ENCODE measurements around the gene JADE1. TPM values are rescaled to one million over a fixed set of nuclear protein-coding genes. Genes with fewer than 3 reads are reported as not detected.

JADE1 gene
- total and polyA plus RNA-seq, 9 of the 15 experiments (the other 6 are each of a cell fraction or from before 2014, with no cell fraction given), result 8.3 to 37.9 (median 24.4) TPM

GRCh38 chr4:128916832-128917231 is 107.3 kb downstream of the JADE1 start:
- POLR2A ChIA-PET, result no interaction called here
- Histone ChIP-seq H3K4me2 (ENCODE audit: insufficient read depth, low read length) (no peak overlapping the region), H3K27ac (ENCODE audit: extremely low read depth, low read depth, low read length) (no peak overlapping the region), H3K36me3 (ENCODE audit: control insufficient read depth, insufficient read depth, low read length) (no peaks in the 10 kb centered on the region), H3K9me3 (replicated peaks; ENCODE audit: control insufficient read depth, insufficient read depth, low read depth, low read length) (no peaks in the 10 kb centered on the region), H3K9ac (ENCODE audit: insufficient read depth in 1 of 2, low read depth in 2 of 2, low read length in 2 of 2) (no peak overlapping the region), H2AFZ (ENCODE audit: low read depth, low read length) (no peak overlapping the region), H3K4me1 (replicated peaks in 1 of 2; ENCODE audit: control insufficient read depth in 2 of 2, insufficient read depth in 2 of 2, low read length in 2 of 2) (no peaks in the 10 kb centered on the region), H3K79me2 (ENCODE audit: control insufficient read depth, insufficient read depth, low read length) (no peaks in the 10 kb centered on the region), H3K9me1 (ENCODE audit: control insufficient read depth, insufficient read depth, low read length) (no peaks in the 10 kb centered on the region), H3K27me3 (ENCODE audit: control insufficient read depth in 2 of 2, insufficient read depth in 2 of 2, low read length in 2 of 2) (no peaks in the 10 kb centered on the region), H4K20me1 (replicated peaks; ENCODE audit: control insufficient read depth, insufficient read depth, low read length) (no peaks in the 10 kb centered on the region), H3K4me3 (no peak overlapping the region)
- intact Hi-C loops (cut with micrococcal nuclease), result no loop called here
- in situ Hi-C loops (cut with MboI), result no loop called here
- 65% methylated on average over 6 of the region's 6 CpGs for WGBS (ENCODE audit: insufficient coverage, low coverage, missing lambda C conversion rate)
- TF ChIP-seq SPI1 (IDR thresholded peaks at IDR 0.05; ENCODE audit: borderline replicate concordance, low read depth, low read length) (peak; percentile 84; the same call in 1 of the 2 replicates), YBX1 (IDR thresholded peaks at IDR 0.05) (no peak), ZNF146 (CRISPR knock-in tag; IDR thresholded peaks at IDR 0.05; ENCODE audit: unreplicated experiment) (no peak), ZC3H8 (IDR thresholded peaks at IDR 0.05) (no peak), PURB (CRISPR knock-in tag; IDR thresholded peaks at IDR 0.05; ENCODE audit: low read depth) (no peak), ETS2 (tag; IDR thresholded peaks at IDR 0.05; ENCODE audit: borderline replicate concordance, poor library complexity, severe bottlenecking) (no peak)
- ATAC-seq (no peak), DNase-seq (ENCODE audit: extremely low read depth in 1 of 4, low spot score in 3 of 4) (no peak), FAIRE-seq (no peak)
- CTCF ChIA-PET (ENCODE audit: low intra/inter-chr PET ratio), result no interaction called here
- no TSS peak for BruUV-seq (replicated peaks)

GRCh38 chr4:128917781-128918180 is 108.3 kb downstream of the JADE1 start:
- in situ Hi-C loops (cut with MboI), result no loop called here
- WGBS (ENCODE audit: insufficient coverage, low coverage, missing lambda C conversion rate), result 24% methylated on average over 2 of the region's 2 CpGs
- Histone ChIP-seq H3K4me3 (no peak overlapping the region), H3K36me3 (ENCODE audit: control insufficient read depth, insufficient read depth, low read length) (no peaks in the 10 kb centered on the region), H3K27me3 (ENCODE audit: control insufficient read depth in 2 of 2, insufficient read depth in 2 of 2, low read length in 2 of 2) (no peaks in the 10 kb centered on the region), H3K9ac (ENCODE audit: insufficient read depth in 1 of 2, low read depth in 2 of 2, low read length in 2 of 2) (no peak overlapping the region), H3K27ac (ENCODE audit: extremely low read depth, low read depth, low read length) (no peak overlapping the region), H3K79me2 (ENCODE audit: control insufficient read depth, insufficient read depth, low read length) (no peaks in the 10 kb centered on the region), H4K20me1 (replicated peaks; ENCODE audit: control insufficient read depth, insufficient read depth, low read length) (no peaks in the 10 kb centered on the region), H3K4me1 (replicated peaks in 1 of 2; ENCODE audit: control insufficient read depth in 2 of 2, insufficient read depth in 2 of 2, low read length in 2 of 2) (no peaks in the 10 kb centered on the region), H3K4me2 (ENCODE audit: insufficient read depth, low read length) (no peak overlapping the region), H3K9me3 (replicated peaks; ENCODE audit: control insufficient read depth, insufficient read depth, low read depth, low read length) (no peaks in the 10 kb centered on the region), H2AFZ (ENCODE audit: low read depth, low read length) (no peak overlapping the region), H3K9me1 (ENCODE audit: control insufficient read depth, insufficient read depth, low read length) (no peaks in the 10 kb centered on the region)
- BruUV-seq (replicated peaks), result no TSS peak
- ATAC-seq, result no peak
- FAIRE-seq, result no peak
- CTCF ChIA-PET (ENCODE audit: low intra/inter-chr PET ratio), result no interaction called here
- POLR2A ChIA-PET, result no interaction called here
- intact Hi-C loops (cut with micrococcal nuclease), result no loop called here
- DNase-seq (ENCODE audit: extremely low read depth in 1 of 4, low spot score in 3 of 4), result no peak
- no peak for TF ChIP-seq MYC (IDR thresholded peaks at IDR 0.05; ENCODE audit: low read depth, low read length)
- no peak for TF ChIP-seq MYC (CRISPR knock-in tag; IDR thresholded peaks at IDR 0.05; ENCODE audit: borderline replicate concordance, low read depth)
- no peak for TF ChIP-seq SREBF2 (CRISPR knock-in tag; IDR thresholded peaks at IDR 0.05)
- TF ChIP-seq PREB (CRISPR knock-in tag; IDR thresholded peaks at IDR 0.05), result no peak
- no peak for TF ChIP-seq ZNF717 (CRISPR knock-in tag; IDR thresholded peaks at IDR 0.05)
- no peak for TF ChIP-seq SREBF1 (IDR thresholded peaks at IDR 0.05; ENCODE audit: borderline replicate concordance, low read depth, low read length)
- no peak for TF ChIP-seq ZC3H11A (IDR thresholded peaks at IDR 0.05; ENCODE audit: low read depth, low read length)
- no peak for TF ChIP-seq NCOA6 (IDR thresholded peaks at IDR 0.05)
- TF ChIP-seq GTF3C2 (IDR thresholded peaks at IDR 0.05; ENCODE audit: borderline replicate concordance, extremely low read depth, insufficient read length), result no peak

All from K562 (cell line).